SU-DHL-6 (cell line): ENCODE results near the gene DNAJC8.

ENCODE experiments used
- EZH2phosphoT487 ChIP-seq: fragments of 200-600 bp; sonication (generic), shearing (Covaris generic); conservative IDR thresholded peaks from 2 replicates; pipeline ENCODE4 v1.6.1; 2018; ENCODE audit warnings: mild to moderate bottlenecking, antibody characterized with exemption, low read length, moderate library complexity, mixed read lengths
- TF ChIP-seq, protein P1 (sequence below): fragments of 200-600 bp; sonication (generic); IDR thresholded peaks from one replicate; pipeline ENCODE4 v1.5.1; 2017; ENCODE audit warnings: antibody characterized with exemption, mild to moderate bottlenecking, low read length, moderate library complexity; ENCODE audit not compliant: insufficient read depth, poor library complexity, severe bottlenecking

GRCh38 chr1:28172713-28173150 is 60.1 kb downstream of the DNAJC8 start:
- TF ChIP-seq, protein P1, sequence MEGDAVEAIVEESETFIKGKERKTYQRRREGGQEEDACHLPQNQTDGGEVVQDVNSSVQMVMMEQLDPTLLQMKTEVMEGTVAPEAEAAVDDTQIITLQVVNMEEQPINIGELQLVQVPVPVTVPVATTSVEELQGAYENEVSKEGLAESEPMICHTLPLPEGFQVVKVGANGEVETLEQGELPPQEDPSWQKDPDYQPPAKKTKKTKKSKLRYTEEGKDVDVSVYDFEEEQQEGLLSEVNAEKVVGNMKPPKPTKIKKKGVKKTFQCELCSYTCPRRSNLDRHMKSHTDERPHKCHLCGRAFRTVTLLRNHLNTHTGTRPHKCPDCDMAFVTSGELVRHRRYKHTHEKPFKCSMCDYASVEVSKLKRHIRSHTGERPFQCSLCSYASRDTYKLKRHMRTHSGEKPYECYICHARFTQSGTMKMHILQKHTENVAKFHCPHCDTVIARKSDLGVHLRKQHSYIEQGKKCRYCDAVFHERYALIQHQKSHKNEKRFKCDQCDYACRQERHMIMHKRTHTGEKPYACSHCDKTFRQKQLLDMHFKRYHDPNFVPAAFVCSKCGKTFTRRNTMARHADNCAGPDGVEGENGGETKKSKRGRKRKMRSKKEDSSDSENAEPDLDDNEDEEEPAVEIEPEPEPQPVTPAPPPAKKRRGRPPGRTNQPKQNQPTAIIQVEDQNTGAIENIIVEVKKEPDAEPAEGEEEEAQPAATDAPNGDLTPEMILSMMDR, result no peak
- no peak for TF ChIP-seq EZH2phosphoT487
